C4-2B (cell line): Measurements from ENCODE around the gene TRIO.

Source experiments
- H3K27ac ChIP-seq: fragments of 450-650 bp; 2 replicates; pipeline ENCODE4 v1.5.1; 2017
- CTCF ChIP-seq: fragments of 450-650 bp; conservative IDR thresholded peaks from 2 replicates; pipeline ENCODE4 v1.5.1; 2017; ENCODE audit warnings: mild to moderate bottlenecking
- ZFX ChIP-seq: fragments of 450-650 bp; IDR thresholded peaks from 2 replicates; pipeline ENCODE4 v1.6.1; 2017

The TRIO gene

DNA sequence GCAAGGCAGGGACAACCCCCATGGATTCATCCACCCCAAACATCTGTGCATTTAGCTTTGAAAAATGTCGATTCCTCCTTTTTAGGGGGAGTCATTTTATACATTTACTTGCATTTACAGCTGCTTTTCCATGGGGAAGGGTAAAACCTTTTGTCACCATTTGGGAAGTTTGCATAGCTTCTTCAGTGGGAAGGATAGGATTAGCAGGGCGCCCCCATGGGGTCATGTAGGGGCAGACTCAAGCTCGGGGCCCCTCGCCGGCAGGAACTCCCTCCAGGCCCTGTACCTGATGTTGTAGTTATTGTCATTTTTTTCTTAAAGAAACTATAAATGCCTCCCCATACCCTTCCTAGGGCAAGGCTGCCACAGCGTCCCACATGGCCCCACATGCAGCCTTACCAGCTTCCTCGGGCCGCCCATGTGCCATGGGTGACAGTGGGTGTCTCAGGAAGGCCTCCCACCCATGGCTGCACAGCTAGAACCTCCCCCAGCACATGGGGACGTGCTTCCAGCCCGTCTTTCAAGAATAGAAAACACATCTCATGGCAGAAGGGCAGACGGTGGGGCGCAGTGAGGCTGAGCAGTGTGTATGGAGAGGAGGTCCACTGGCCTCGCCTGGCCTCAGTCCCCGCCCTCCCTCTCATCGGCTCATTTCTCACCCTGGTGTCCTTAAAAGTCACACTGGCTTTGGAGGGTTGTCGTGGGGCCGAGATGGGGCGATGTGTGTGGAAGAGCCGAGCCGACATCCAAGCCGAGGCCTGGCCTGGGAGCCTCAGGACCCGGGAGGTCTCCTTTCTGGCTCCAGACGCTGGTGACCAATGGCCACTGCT is 362.4 kb downstream of the TRIO start:
- TF ChIP-seq ZFX (no peak), CTCF (no peak)
- no peak overlapping the region for H3K27ac ChIP-seq

DNA sequence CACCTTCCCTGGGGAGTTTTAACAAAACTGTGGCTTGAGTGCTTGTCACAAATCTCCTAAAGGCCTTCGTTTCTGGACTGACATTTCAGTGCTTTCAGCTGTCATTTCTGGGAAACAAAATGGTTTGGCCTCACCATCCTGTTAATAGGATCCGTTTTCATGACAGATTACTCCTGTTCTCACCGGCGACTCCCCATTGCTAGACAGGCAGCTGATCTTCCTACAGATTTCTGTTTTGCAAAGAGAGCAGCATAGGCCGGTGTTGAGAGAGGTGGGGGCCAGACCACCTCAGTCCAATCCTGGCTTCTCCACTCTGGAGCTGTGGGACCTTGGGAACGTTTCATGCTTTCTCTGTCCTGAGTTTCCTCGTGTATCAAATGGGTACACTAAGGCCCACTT is 363.0 kb downstream of the TRIO start:
- no peak overlapping the region for H3K27ac ChIP-seq
- TF ChIP-seq ZFX (no peak), CTCF (no peak)

GRCh38 chr5:14506661-14507060 is 363.5 kb downstream of the TRIO start:
- no peak overlapping the region for H3K27ac ChIP-seq

DNA sequence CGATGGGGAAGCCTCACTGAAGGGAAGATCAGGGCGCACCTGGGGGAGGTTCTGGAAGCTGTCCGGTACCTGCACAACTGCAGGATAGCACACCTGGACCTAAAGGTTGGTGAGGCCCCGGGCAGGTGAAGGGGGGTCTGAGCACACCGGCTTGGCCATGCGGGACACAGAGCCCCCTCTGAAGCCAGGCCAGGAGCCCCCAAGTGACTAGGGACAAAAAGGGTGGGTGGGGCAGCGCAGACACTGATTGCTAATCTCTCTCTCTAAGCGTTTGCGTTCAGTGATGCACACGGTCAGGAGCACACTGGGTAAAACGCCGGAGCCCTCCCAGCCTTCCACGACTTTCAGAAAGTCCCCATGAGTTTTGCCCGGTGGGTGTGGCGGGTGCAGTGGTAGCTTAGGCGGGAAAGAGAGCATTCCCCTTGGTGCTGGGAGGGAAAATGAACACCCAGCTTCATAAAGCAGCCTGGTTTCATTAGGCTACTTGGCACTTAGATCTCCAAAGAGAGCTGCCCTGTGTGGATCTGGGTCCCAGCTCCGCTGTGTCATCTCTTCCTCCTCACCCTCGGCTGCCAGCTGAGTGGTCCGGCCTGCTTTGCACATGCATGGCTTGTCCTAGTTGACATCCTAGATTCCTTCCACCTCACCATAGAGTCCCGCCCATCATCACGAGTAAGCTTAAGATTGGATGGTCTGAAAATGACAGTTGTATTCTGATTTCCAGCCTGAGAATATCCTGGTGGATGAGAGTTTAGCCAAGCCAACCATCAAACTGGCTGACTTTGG is 364.2 kb downstream of the TRIO start:
- H3K27ac ChIP-seq = no peak overlapping the region
- TF ChIP-seq CTCF = no peak
- no peak for TF ChIP-seq ZFX

More at GRCh38 chr5:14506661-14507060, 363.5 kb downstream of the TRIO start:
- TF ChIP-seq ZFX (no peak), CTCF (no peak)

DNA sequence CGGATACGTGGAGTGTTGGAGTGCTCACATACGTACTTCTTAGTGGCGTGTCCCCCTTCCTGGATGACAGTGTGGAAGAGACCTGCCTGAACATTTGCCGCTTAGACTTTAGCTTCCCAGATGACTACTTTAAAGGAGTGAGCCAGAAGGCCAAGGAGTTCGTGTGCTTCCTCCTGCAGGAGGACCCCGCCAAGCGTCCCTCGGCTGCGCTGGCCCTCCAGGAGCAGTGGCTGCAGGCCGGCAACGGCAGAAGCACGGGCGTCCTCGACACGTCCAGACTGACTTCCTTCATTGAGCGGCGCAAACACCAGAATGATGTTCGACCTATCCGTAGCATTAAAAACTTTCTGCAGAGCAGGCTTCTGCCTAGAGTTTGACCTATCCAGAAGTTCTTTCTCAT is 364.9 kb downstream of the TRIO start:
- H3K27ac ChIP-seq = no peak overlapping the region
- TF ChIP-seq ZFX = no peak
- TF ChIP-seq CTCF = no peak

DNA sequence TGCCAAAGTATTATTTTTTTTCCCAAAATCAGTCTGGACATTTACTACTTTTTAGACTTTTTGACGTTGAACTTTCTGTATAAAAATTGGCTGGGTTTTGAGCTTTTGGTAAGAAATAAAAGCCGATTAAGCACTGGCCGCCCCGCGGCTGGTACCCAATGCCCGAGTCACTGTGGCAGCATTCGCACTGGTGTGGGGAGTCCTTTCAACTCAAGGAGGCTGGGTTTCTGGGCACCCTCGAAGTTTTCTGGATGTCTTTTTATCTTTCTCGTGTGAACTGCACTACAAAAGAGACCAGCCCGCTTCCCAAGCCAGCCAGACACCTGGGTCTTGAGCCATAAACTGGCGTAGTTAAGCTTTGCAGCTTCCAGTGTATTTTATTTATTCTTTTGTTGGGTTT is 366.4 kb downstream of the TRIO start:
- TF ChIP-seq ZFX = no peak
- no peak for TF ChIP-seq CTCF
- H3K27ac ChIP-seq = no peak overlapping the region

DNA sequence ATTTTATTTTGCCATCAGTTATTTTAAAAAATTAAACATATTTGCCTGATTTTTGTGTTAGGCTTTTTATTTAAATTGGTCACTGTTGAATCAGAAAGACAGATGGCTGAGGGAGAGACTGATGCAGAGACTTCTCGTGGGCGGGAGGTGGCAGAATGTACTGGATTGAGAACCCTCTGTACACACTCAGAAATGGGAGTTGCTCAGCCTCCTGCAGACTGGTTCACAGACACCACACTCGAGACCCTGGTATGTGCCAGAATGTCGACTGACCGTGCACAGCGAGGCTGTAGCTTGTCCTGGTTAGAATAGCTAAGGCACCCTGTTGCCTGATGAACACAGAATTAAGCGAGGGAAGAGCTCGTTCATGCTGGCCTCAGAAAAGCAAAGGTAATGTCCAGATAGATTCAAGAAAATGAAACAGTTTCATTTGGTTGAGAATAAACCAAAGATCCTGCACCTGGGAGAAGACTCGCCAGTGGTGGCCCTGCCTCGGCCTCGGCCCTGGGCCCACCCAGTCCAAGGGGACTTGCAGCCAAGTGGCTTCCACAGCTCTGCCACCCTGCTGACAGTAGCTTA is 367.1 kb downstream of the TRIO start:
- TF ChIP-seq ZFX = no peak
- no peak for TF ChIP-seq CTCF
- H3K27ac ChIP-seq = no peak overlapping the region
